ENCODE measurements around the gene E2F1. TPM values are rescaled to one million over a fixed set of nuclear protein-coding genes. Genes with fewer than 3 reads are reported as not detected.

Gene E2F1
- total and polyA plus RNA-seq, 2 experiments from 2014 or later = 12.1 to 42.6 TPM

- H4K20me1 ChIP-seq (replicated peaks; ENCODE audit: insufficient read depth) = no peaks in the 10 kb centered on the region
- peaks cover 13% of the 10 kb centered on the region; the same call in 2 of the 3 replicates for H3K9me3 Mint-ChIP-seq
- H3K36me3 Mint-ChIP-seq (ENCODE audit: low read depth) = peaks cover 7% of the 10 kb centered on the region; the same call in 1 of the 3 replicates
- ATAC-seq (no peak), DNase-seq (ENCODE audit: low spot score) (no peak)
- no peak for TF ChIP-seq JUNB (IDR thresholded peaks at IDR 0.05; ENCODE audit: unreplicated experiment)
- TF ChIP-seq EZH2phosphoT487 (IDR thresholded peaks at IDR 0.05; ENCODE audit: unreplicated experiment) = no peak
- no peak for TF ChIP-seq STAT1 (IDR thresholded peaks at IDR 0.05; ENCODE audit: unreplicated experiment)
- TF ChIP-seq REST (IDR thresholded peaks at IDR 0.05; ENCODE audit: unreplicated experiment) = no peak
- H3K36me3 ChIP-seq (ENCODE audit: insufficient read depth) = no peaks in the 10 kb centered on the region
- H3F3A ChIP-seq (replicated peaks; ENCODE audit: low read depth) = 0 out of 2 replicates have a peak, but pooled peaks cover 3% of the 10 kb centered on the region
- no peak overlapping the region for H3K27ac Mint-ChIP-seq
- H3K4me1 Mint-ChIP-seq = peaks cover 16% of the 10 kb centered on the region
- no peak overlapping the region for H3K27ac ChIP-seq (ENCODE audit: low read depth)
- H3K4me2 ChIP-seq = no peak overlapping the region
- peaks cover 9% of the 10 kb centered on the region for H3K27me3 Mint-ChIP-seq (ENCODE audit: insufficient read depth, low read depth, poor library complexity)
- H2AFZ ChIP-seq = no peak overlapping the region
- no peaks in the 10 kb centered on the region; the same call in 1 of the 2 replicates for H3K9me2 ChIP-seq (ENCODE audit: insufficient read depth)
- no peaks in the 10 kb centered on the region for H3K79me2 ChIP-seq (replicated peaks; ENCODE audit: insufficient read depth)
- H3K4me3 Mint-ChIP-seq = no peak overlapping the region
- no peak overlapping the region for H3K4me3 ChIP-seq
- peaks cover 13% of the 10 kb centered on the region for H3K4me1 ChIP-seq (ENCODE audit: insufficient read depth)
- H3K27me3 ChIP-seq (ENCODE audit: insufficient read depth) = no peaks in the 10 kb centered on the region
Observed at GRCh38 chr20:33707668-33708067, 21.5 kb upstream of the E2F1 start.

- H3K4me3 ChIP-seq = no peak overlapping the region
- H3K27me3 ChIP-seq (ENCODE audit: insufficient read depth) = no peaks in the 10 kb centered on the region
- ATAC-seq (no peak), DNase-seq (ENCODE audit: low spot score) (no peak)
- no peaks in the 10 kb centered on the region for H3K79me2 ChIP-seq (replicated peaks; ENCODE audit: insufficient read depth)
- H3K4me1 ChIP-seq (ENCODE audit: insufficient read depth) = peaks cover 6% of the 10 kb centered on the region
- no peaks in the 10 kb centered on the region; the same call in 1 of the 2 replicates for H3K9me2 ChIP-seq (ENCODE audit: insufficient read depth)
- H3K4me2 ChIP-seq = no peak overlapping the region
- no peaks in the 10 kb centered on the region for H3K36me3 ChIP-seq (ENCODE audit: insufficient read depth)
- no peaks in the 10 kb centered on the region for H3F3A ChIP-seq (replicated peaks; ENCODE audit: low read depth)
- no peak overlapping the region for H2AFZ ChIP-seq
- H3K27ac Mint-ChIP-seq = no peak overlapping the region
- H4K20me1 ChIP-seq (replicated peaks; ENCODE audit: insufficient read depth) = no peaks in the 10 kb centered on the region
- no peak overlapping the region for H3K27ac ChIP-seq (ENCODE audit: low read depth)
- no peak overlapping the region for H3K4me3 Mint-ChIP-seq
- H3K36me3 Mint-ChIP-seq (ENCODE audit: low read depth) = peaks cover 15% of the 10 kb centered on the region; the same call in 2 of the 3 replicates
- H3K27me3 Mint-ChIP-seq (ENCODE audit: insufficient read depth, low read depth, poor library complexity) = peaks cover 11% of the 10 kb centered on the region
- peaks cover 35% of the 10 kb centered on the region for H3K9me3 Mint-ChIP-seq
- H3K4me1 Mint-ChIP-seq = peaks cover 4% of the 10 kb centered on the region; the same call in 2 of the 3 replicates
- TF ChIP-seq STAT1 (IDR thresholded peaks at IDR 0.05; ENCODE audit: unreplicated experiment) (no peak), CREB1 (CRISPR knock-in tag; IDR thresholded peaks at IDR 0.05; ENCODE audit: low read depth) (no peak), EZH2 (IDR thresholded peaks at IDR 0.05; ENCODE audit: low read depth, unreplicated experiment) (no peak), ZNF462 (CRISPR knock-in tag; IDR thresholded peaks at IDR 0.05) (no peak), JUNB (IDR thresholded peaks at IDR 0.05; ENCODE audit: unreplicated experiment) (no peak), ZNF331 (CRISPR knock-in tag; IDR thresholded peaks at IDR 0.05; ENCODE audit: low read depth) (no peak)
- TF ChIP-seq, protein P1, sequence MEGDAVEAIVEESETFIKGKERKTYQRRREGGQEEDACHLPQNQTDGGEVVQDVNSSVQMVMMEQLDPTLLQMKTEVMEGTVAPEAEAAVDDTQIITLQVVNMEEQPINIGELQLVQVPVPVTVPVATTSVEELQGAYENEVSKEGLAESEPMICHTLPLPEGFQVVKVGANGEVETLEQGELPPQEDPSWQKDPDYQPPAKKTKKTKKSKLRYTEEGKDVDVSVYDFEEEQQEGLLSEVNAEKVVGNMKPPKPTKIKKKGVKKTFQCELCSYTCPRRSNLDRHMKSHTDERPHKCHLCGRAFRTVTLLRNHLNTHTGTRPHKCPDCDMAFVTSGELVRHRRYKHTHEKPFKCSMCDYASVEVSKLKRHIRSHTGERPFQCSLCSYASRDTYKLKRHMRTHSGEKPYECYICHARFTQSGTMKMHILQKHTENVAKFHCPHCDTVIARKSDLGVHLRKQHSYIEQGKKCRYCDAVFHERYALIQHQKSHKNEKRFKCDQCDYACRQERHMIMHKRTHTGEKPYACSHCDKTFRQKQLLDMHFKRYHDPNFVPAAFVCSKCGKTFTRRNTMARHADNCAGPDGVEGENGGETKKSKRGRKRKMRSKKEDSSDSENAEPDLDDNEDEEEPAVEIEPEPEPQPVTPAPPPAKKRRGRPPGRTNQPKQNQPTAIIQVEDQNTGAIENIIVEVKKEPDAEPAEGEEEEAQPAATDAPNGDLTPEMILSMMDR (conservative IDR thresholded peaks at IDR 0.05; ENCODE audit: low read depth in 2 of 2) = no peak
Observed at GRCh38 chr20:33704197-33704924, 18.2 kb upstream of the E2F1 start.
